Mesenchymal stem cell (in vitro differentiated cells and primary cell): Measurements from ENCODE around the gene ATRNL1.
A peak's percentile ranks its signal among the peaks of the same experiment; 100 is the strongest.

ENCODE experiments used
- DNase-seq: peaks from one replicate; pipeline ENCODE4 v3.0.0-alpha.2; 2013
- H2AFZ ChIP-seq: one replicate; pipeline ENCODE4 v1.6.1; 2013; ENCODE audit warnings: low read depth, mild to moderate bottlenecking, control low read depth, inconsistent platforms, low read length, moderate library complexity
- H2AK5ac ChIP-seq: 2 replicates; pipeline ENCODE4 v1.6.1; 2013; ENCODE audit warnings: low read length, moderate library complexity, mild to moderate bottlenecking, inconsistent platforms; ENCODE audit not compliant: severe bottlenecking
- H2BK120ac ChIP-seq: one replicate; pipeline ENCODE4 v1.6.1; 2013; ENCODE audit warnings: low read depth, mild to moderate bottlenecking, inconsistent platforms, low read length, moderate library complexity
- H2BK12ac ChIP-seq, 2 experiments: one replicate each; pipeline ENCODE4 v1.6.1; 2013; ENCODE audit warnings: inconsistent platforms in 2 of 2, low read length in 2 of 2, mild to moderate bottlenecking in 2 of 2, moderate library complexity in 2 of 2, control low read depth in 1 of 2
- H2BK15ac ChIP-seq: one replicate; pipeline ENCODE4 v1.6.1; 2013; ENCODE audit warnings: mild to moderate bottlenecking, low read depth, inconsistent platforms; ENCODE audit not compliant: poor library complexity, severe bottlenecking
- H2BK5ac ChIP-seq: 2 replicates; pipeline ENCODE4 v1.6.1; 2013; ENCODE audit warnings: low read depth, mild to moderate bottlenecking, low read length, control low read depth, inconsistent platforms; ENCODE audit not compliant: poor library complexity, severe bottlenecking
- H3K14ac ChIP-seq, 2 experiments: one replicate each; pipeline ENCODE4 v1.6.1; 2013; ENCODE audit warnings: inconsistent platforms in 2 of 2, low read length in 2 of 2, control low read depth in 1 of 2, mild to moderate bottlenecking in 1 of 2, moderate library complexity in 1 of 2
- H3K18ac ChIP-seq, 2 experiments: one replicate each; pipeline ENCODE4 v1.6.1; 2013; ENCODE audit warnings: inconsistent platforms in 2 of 2, low read length in 2 of 2, control low read depth in 1 of 2, low read depth in 1 of 2, mild to moderate bottlenecking in 1 of 2
- H3K23ac ChIP-seq, 2 experiments: one replicate each; pipeline ENCODE4 v1.6.1; 2013; ENCODE audit warnings: inconsistent platforms in 2 of 2, low read length in 2 of 2, mild to moderate bottlenecking in 2 of 2, moderate library complexity in 2 of 2, control low read depth in 1 of 2
- H3K27ac ChIP-seq: 2 replicates; pipeline ENCODE4 v1.5.1; 2013; ENCODE audit warnings: mild to moderate bottlenecking, moderate library complexity, low read length, control low read depth, inconsistent platforms; ENCODE audit not compliant: poor library complexity, severe bottlenecking
- H3K27me3 ChIP-seq, 2 experiments: 2 replicates each; pipeline versions ENCODE4 v1.6.1 to v1.7.0; 2013; ENCODE audit warnings: low read length in 2 of 2, mild to moderate bottlenecking in 2 of 2, moderate library complexity in 2 of 2, control low read depth in 1 of 2, inconsistent platforms in 1 of 2; ENCODE audit not compliant: control insufficient read depth in 1 of 2, insufficient read depth in 1 of 2
- H3K36me3 ChIP-seq, 2 experiments: 2 replicates each; pipeline versions ENCODE4 v1.6.1 to v1.7.0; 2013; ENCODE audit warnings: low read length in 2 of 2, control low read depth in 1 of 2, inconsistent platforms in 1 of 2, low read depth in 1 of 2, mild to moderate bottlenecking in 1 of 2; ENCODE audit not compliant: insufficient read depth in 2 of 2, control insufficient read depth in 1 of 2
- H3K4ac ChIP-seq, 2 experiments: one replicate each; pipeline ENCODE4 v1.6.1; 2013; ENCODE audit warnings: inconsistent platforms in 2 of 2, low read length in 2 of 2, mild to moderate bottlenecking in 2 of 2, moderate library complexity in 2 of 2, control low read depth in 1 of 2, low read depth in 1 of 2
- H3K4me1 ChIP-seq: 2 replicates; pipeline ENCODE4 v1.6.1; 2013; ENCODE audit warnings: low read depth, low read length, control low read depth; ENCODE audit not compliant: control insufficient read depth, insufficient read depth
- H3K4me2 ChIP-seq: 2 replicates; pipeline ENCODE4 v1.6.1; 2013; ENCODE audit warnings: low read length, mild to moderate bottlenecking, inconsistent platforms; ENCODE audit not compliant: poor library complexity, severe bottlenecking
- H3K4me3 ChIP-seq, 2 experiments: 2 replicates each; pipeline versions ENCODE4 v1.5.1 to v1.7.0; 2013; ENCODE audit warnings: low read length in 2 of 2, mild to moderate bottlenecking in 2 of 2, control low read depth in 1 of 2, low read depth in 1 of 2; ENCODE audit not compliant: insufficient read depth in 1 of 2
- H3K79me1 ChIP-seq: replicated peaks from 2 replicates; pipeline ENCODE4 v1.6.1; 2013; ENCODE audit warnings: mild to moderate bottlenecking, control low read depth, low read length, inconsistent platforms; ENCODE audit not compliant: poor library complexity, severe bottlenecking
- H3K9ac ChIP-seq: 2 replicates; pipeline ENCODE4 v1.7.0; 2013; ENCODE audit warnings: mild to moderate bottlenecking, low read length, moderate library complexity
- H3K9me3 ChIP-seq: 2 replicates; pipeline ENCODE4 v1.7.0; 2013; ENCODE audit warnings: mild to moderate bottlenecking, low read length; ENCODE audit not compliant: control insufficient read depth
- H4K8ac ChIP-seq: one replicate; pipeline ENCODE4 v1.6.1; 2013; ENCODE audit warnings: inconsistent platforms, mild to moderate bottlenecking, low read length, moderate library complexity
- H4K91ac ChIP-seq: one replicate; pipeline ENCODE4 v1.6.1; 2013; ENCODE audit warnings: mild to moderate bottlenecking, low read length, inconsistent platforms
- WGBS: methylation state at CpG from one replicate; pipeline ENCODE4 v1.1.7; 2013; ENCODE audit warnings: mixed read lengths; 5-methylcytosine and 5-hydroxymethylcytosine counted together

ATRNL1 gene

GRCh38 chr10:115422624-115423023, 329.5 kb downstream of the ATRNL1 start:
- no peak overlapping the region for H3K27ac ChIP-seq
- no peak overlapping the region for H2BK15ac ChIP-seq
- H3K18ac ChIP-seq: no peak overlapping the region
- H2AFZ ChIP-seq: no peak overlapping the region
- H3K14ac ChIP-seq: no peak overlapping the region
- H4K91ac ChIP-seq: no peak overlapping the region
- H3K4ac ChIP-seq: no peak overlapping the region
- no peaks in the 10 kb centered on the region for H3K79me1 ChIP-seq
- H3K4me2 ChIP-seq: no peak overlapping the region
- H2BK12ac ChIP-seq: no peak overlapping the region
- no peak overlapping the region for H4K8ac ChIP-seq
- H3K9ac ChIP-seq: no peak overlapping the region
- peaks cover 0 to under 1% of the 10 kb centered on the region in 2 experiments for H3K36me3 ChIP-seq
- H3K27me3 ChIP-seq: no peaks in the 10 kb centered on the region
- H2BK120ac ChIP-seq: no peak overlapping the region
- no peak overlapping the region for H2AK5ac ChIP-seq
- H3K23ac ChIP-seq: no peak overlapping the region
- no CpG with 5 or more reads among the region's 1 CpG for WGBS
- H2BK5ac ChIP-seq: no peak overlapping the region
- no peaks in the 10 kb centered on the region for H3K4me1 ChIP-seq
- no peak for DNase-seq
- no peak overlapping the region for H3K4me3 ChIP-seq
- no peaks in the 10 kb centered on the region for H3K9me3 ChIP-seq

GRCh38 chr10:115427611-115428010, 334.4 kb downstream of the ATRNL1 start:
- H3K9ac ChIP-seq: no peak overlapping the region
- H3K27me3 ChIP-seq: no peaks in the 10 kb centered on the region
- H4K91ac ChIP-seq: no peak overlapping the region

GRCh38 chr10:115432188-115432819, 339.1 kb downstream of the ATRNL1 start:
- Histone ChIP-seq H2AK5ac (no peak overlapping the region), H3K23ac (no peak overlapping the region), H3K18ac (no peak overlapping the region), H3K14ac (no peak overlapping the region), H2BK120ac (no peak overlapping the region), H4K8ac (no peak overlapping the region), H4K91ac (no peak overlapping the region), H3K27me3 (no peaks in the 10 kb centered on the region), H2AFZ (no peak overlapping the region), H3K9me3 (no peaks in the 10 kb centered on the region), H2BK12ac (no peak overlapping the region), H3K4ac (no peak overlapping the region), H3K27ac (no peak overlapping the region), H3K4me3 (no peak overlapping the region), H3K4me1 (no peaks in the 10 kb centered on the region), H2BK15ac (no peak overlapping the region), H3K79me1 (no peaks in the 10 kb centered on the region), H3K4me2 (no peak overlapping the region), H3K9ac (no peak overlapping the region), H3K36me3 (no peaks in the 10 kb centered on the region), H2BK5ac (no peak overlapping the region)
- WGBS: no CpG with 5 or more reads among the region's 4 CpGs
- peak; percentile 43 for DNase-seq

More at GRCh38 chr10:115427611-115428010, 334.4 kb downstream of the ATRNL1 start:
- H2BK5ac ChIP-seq: no peak overlapping the region
- no peak overlapping the region for H3K4me3 ChIP-seq
- no peaks in the 10 kb centered on the region for H3K4me1 ChIP-seq
- no CpG with 5 or more reads among the region's 2 CpGs for WGBS
- no peak overlapping the region for H4K8ac ChIP-seq
- H3K79me1 ChIP-seq: no peaks in the 10 kb centered on the region
- H2AFZ ChIP-seq: no peak overlapping the region
- H3K23ac ChIP-seq: no peak overlapping the region
- no peaks in the 10 kb centered on the region for H3K9me3 ChIP-seq
- no peak overlapping the region for H3K4me2 ChIP-seq
- H2BK15ac ChIP-seq: no peak overlapping the region
- H2BK120ac ChIP-seq: no peak overlapping the region
- H3K4ac ChIP-seq: no peak overlapping the region
- H3K14ac ChIP-seq: no peak overlapping the region
- no peak overlapping the region for H2BK12ac ChIP-seq
- no peak for DNase-seq
- H3K27ac ChIP-seq: no peak overlapping the region
- H2AK5ac ChIP-seq: no peak overlapping the region
- no peaks in the 10 kb centered on the region for H3K36me3 ChIP-seq
- no peak overlapping the region for H3K18ac ChIP-seq

DNA sequence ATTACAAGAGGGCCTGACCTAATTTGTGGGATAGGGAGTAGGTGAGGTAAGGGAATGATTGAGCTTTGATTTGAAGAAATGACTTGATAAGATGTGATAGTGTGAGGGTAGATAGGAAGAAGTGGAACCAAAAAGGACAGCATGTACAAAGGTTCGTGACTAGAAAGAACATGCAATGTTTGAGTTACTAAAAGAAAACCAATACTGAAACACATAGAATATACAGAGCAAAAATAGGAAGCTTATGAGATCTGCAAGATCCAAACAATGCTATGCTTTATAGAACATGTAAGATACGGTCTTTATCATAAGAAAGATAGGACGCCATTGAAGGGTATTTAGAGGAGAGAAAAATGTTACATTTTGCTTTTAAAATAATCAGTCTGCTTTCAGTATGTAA, 343.8 kb downstream of the ATRNL1 start:
- Histone ChIP-seq H3K4me2 (no peak overlapping the region), H2AK5ac (no peak overlapping the region), H3K9ac (no peak overlapping the region), H3K14ac (no peak overlapping the region), H3K27me3 (no peaks in the 10 kb centered on the region), H3K4me1 (no peaks in the 10 kb centered on the region), H3K18ac (no peak overlapping the region), H4K8ac (no peak overlapping the region), H2AFZ (no peak overlapping the region), H2BK120ac (no peak overlapping the region), H3K4ac (no peak overlapping the region), H2BK5ac (no peak overlapping the region), H2BK12ac (no peak overlapping the region), H3K4me3 (no peak overlapping the region), H3K23ac (no peak overlapping the region), H3K36me3 (no peaks in the 10 kb centered on the region), H4K91ac (no peak overlapping the region), H2BK15ac (no peak overlapping the region), H3K9me3 (no peaks in the 10 kb centered on the region), H3K79me1 (no peaks in the 10 kb centered on the region), H3K27ac (no peak overlapping the region)
- WGBS: 91% methylated on average over 2 of the region's 3 CpGs
- DNase-seq: no peak
